ENCODE data around the gene SBDS. TPM values are rescaled to one million over a fixed set of nuclear protein-coding genes. Genes with fewer than 3 reads are reported as not detected.
A peak's percentile ranks its signal among the peaks of the same experiment; 100 is the strongest.

The SBDS gene
- total RNA-seq, 2 donors from 2014 or later = 102 to 112 TPM

DNA sequence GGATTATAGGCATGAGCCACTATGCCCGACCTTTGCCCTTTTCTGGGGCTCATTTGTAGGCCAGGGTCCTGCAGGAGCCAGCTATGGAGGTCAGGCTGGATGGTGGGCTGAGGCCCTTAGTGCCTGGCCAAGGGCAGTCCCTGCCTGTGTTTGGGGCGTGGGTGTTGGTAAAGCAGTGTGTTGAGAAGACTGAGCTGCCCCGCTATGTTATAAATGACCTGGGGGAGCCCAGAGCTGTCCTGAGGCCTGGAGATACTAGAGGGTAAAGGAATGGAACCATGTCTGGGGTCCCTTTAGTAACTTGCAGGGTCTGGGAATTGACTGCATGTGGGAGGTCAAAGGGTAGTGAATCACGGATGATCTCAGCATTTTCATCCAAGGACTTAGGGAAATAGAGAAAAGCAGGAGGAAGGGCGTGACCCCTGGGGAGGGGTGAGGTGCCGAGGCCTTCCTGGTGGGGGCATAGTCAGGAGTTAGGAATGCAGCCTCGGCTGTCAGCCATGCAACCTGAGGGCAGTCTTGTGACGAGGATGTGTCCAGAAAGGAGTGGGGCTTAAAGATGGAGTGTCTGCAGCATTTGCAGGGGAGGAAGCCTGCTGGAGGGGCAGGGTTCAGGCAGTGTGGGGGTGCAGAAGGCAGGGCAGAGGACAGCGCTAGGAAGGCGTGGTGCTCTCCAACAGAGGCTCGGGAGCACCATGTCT, 42.9 kb downstream of the SBDS start:
- Histone ChIP-seq H3K9ac (ENCODE audit: low read depth in 2 of 2, low read length in 2 of 2) (no peak overlapping the region), H3K27ac (no peak overlapping the region), H3K36me3 (peaks cover 26% of the 10 kb centered on the region), H3K27me3 (no peaks in the 10 kb centered on the region), H3K4me1 (peaks cover 3% of the 10 kb centered on the region), H3K4me3 (no peak overlapping the region), H3K9me3 (no peaks in the 10 kb centered on the region)
- peak; percentile 41 for DNase-seq
- intact Hi-C loops (cut with DNase I) = no loop called here
- TF ChIP-seq CTCF (IDR thresholded peaks at IDR 0.05) = no peak

DNA sequence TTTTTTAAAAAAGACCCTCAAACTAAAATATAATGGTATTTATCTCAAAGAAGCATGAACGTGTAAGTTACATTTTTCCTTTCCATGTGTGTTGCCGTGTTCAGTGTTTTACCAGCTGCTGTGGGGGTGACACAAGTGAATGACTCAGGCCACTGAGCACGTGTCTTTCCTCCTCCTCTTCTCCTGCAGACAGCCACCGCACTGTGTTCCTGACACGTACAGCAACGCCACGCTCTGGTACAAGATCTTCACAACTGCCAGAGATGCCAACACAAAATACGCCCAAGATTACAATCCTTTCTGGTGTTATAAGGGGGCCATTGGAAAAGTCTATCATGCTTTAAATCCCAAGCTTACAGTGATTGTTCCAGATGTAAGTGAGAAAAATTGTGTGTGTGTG, 44.6 kb downstream of the SBDS start:
- Histone ChIP-seq H3K4me1 (peaks cover 3% of the 10 kb centered on the region), H3K27me3 (no peaks in the 10 kb centered on the region), H3K27ac (no peak overlapping the region), H3K36me3 (peaks cover 21% of the 10 kb centered on the region), H3K9me3 (no peaks in the 10 kb centered on the region), H3K9ac (ENCODE audit: low read depth in 2 of 2, low read length in 2 of 2) (no peak overlapping the region), H3K4me3 (no peak overlapping the region)
- no peak for TF ChIP-seq CTCF (IDR thresholded peaks at IDR 0.05)
- DNase-seq = no peak
- intact Hi-C loops (cut with DNase I) = no loop called here

DNA sequence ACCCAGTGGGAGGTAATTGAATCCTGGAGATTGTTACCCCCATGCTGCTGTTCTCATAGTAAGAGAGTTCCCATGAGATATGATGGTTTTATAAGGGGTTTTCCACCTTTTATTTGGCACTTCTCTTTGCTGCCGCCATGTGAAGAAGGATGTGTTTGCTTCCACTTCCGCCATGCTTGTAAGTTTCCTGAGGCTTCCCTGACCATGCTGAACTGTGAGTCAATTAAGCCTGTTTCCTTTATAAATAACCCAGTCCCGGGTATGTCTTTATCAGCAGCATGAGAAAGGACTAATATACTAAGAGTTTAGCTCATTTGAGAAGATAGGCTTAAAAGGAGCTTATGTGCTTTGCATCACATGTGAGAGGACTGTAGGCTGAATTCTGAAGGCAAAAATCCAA, 45.1 kb downstream of the SBDS start:
- peaks cover 17% of the 10 kb centered on the region for H3K36me3 ChIP-seq
- H3K27me3 ChIP-seq = no peaks in the 10 kb centered on the region
- no peak for DNase-seq
- TF ChIP-seq CTCF (IDR thresholded peaks at IDR 0.05) = no peak
- H3K4me1 ChIP-seq = peaks cover 3% of the 10 kb centered on the region
- intact Hi-C loops (cut with DNase I) = no loop called here
- no peak overlapping the region for H3K4me3 ChIP-seq
- no peak overlapping the region for H3K9ac ChIP-seq (ENCODE audit: low read depth in 2 of 2, low read length in 2 of 2)
- H3K27ac ChIP-seq = no peak overlapping the region
- no peaks in the 10 kb centered on the region for H3K9me3 ChIP-seq

- no peak for DNase-seq
- intact Hi-C loops (cut with DNase I) = loop anchor here (10.0 kb wide), 1 partner anchor 46 kb away; the partner anchor contains the start of genes SBDS and TYW1
- Histone ChIP-seq H3K9ac (ENCODE audit: low read depth in 2 of 2, low read length in 2 of 2) (no peak overlapping the region), H3K36me3 (peaks cover 14% of the 10 kb centered on the region), H3K4me3 (no peak overlapping the region), H3K27me3 (no peaks in the 10 kb centered on the region), H3K4me1 (peaks cover 3% of the 10 kb centered on the region), H3K27ac (no peak overlapping the region), H3K9me3 (no peaks in the 10 kb centered on the region)
- TF ChIP-seq CTCF (IDR thresholded peaks at IDR 0.05) = no peak
Measured at GRCh38 chr7:66948480-66949109, 46.8 kb downstream of the SBDS start.

- Histone ChIP-seq H3K4me1 (no peaks in the 10 kb centered on the region), H3K36me3 (peaks cover 22% of the 10 kb centered on the region), H3K9me3 (no peaks in the 10 kb centered on the region), H3K9ac (ENCODE audit: low read depth in 2 of 2, low read length in 2 of 2) (peak overlapping the region in 1 of 2 donors; percentile 48), H3K27me3 (no peaks in the 10 kb centered on the region), H3K27ac (peak overlapping the region; percentile 91), H3K4me3 (no peak overlapping the region)
- intact Hi-C loops (cut with DNase I) = loop anchor here (10.0 kb wide), 1 partner anchor 48 kb away; the partner anchor contains the start of genes SBDS and TYW1
- DNase-seq = peak; percentile 65
- TF ChIP-seq CTCF (IDR thresholded peaks at IDR 0.05) = no peak
Measured at GRCh38 chr7:66946545-66946944, 48.8 kb downstream of the SBDS start.
